Vagina (tissue), 2 donors: Measurements from ENCODE around the gene RPS3A. TPM values are rescaled to one million over a fixed set of nuclear protein-coding genes. Genes with fewer than 3 reads are reported as not detected.
"Not testable (repeated sequence)": the region's sequence is repeated elsewhere in the genome, so short reads cannot be mapped to it uniquely, and the experiment has no call there.

ENCODE experiments used
- DNase-seq, 2 donors: peaks; one replicate each; pipeline ENCODE4 v3.0.0-alpha.2; 2017; ENCODE audit errors: extremely low spot score in 2 of 2
- H3K27ac ChIP-seq: fragments of 200-600 bp; sonication (generic); one replicate; pipeline ENCODE4 v1.5.1; 2019
- H3K27me3 ChIP-seq: fragments of 200-600 bp; sonication (generic); one replicate; pipeline ENCODE4 v1.5.1; 2019
- H3K36me3 ChIP-seq, 2 donors: fragments of 200-600 bp; sonication (generic); one replicate each; pipeline ENCODE4 v1.5.1; 2017 to 2019
- H3K4me1 ChIP-seq: fragments of 200-600 bp; sonication (generic); one replicate; pipeline ENCODE4 v1.5.1; 2019
- H3K4me3 ChIP-seq, 2 donors: fragments of 200-600 bp; sonication (generic); 1 replicate in 1 of 2; 2 replicates in 1 of 2; pipeline ENCODE4 v1.5.1; 2016 to 2019
- H3K9me3 ChIP-seq: fragments of 200-600 bp; sonication (generic); one replicate; pipeline ENCODE4 v1.5.1; 2019
- CTCF ChIP-seq, 3 experiments: fragments of 450-650 bp in 2 of 3; fragments of 200-600 bp in 1 of 3; sonication (generic) in 1 of 3; IDR thresholded peaks; one replicate each; pipeline ENCODE4 v1.5.1; 2017 to 2019; ENCODE audit warnings: antibody characterized with exemption in 3 of 3, mild to moderate bottlenecking in 2 of 3, moderate library complexity in 2 of 3
- POLR2A ChIP-seq, 2 donors: fragments of 450-650 bp; IDR thresholded peaks; one replicate each; pipeline ENCODE4 v1.6.1; 2017; ENCODE audit warnings: antibody characterized with exemption in 2 of 2, mild to moderate bottlenecking in 2 of 2, moderate library complexity in 2 of 2
- POLR2AphosphoS5 ChIP-seq, 2 donors: sonication (generic); formaldehyde crosslinking; IDR thresholded peaks; one replicate each; pipeline ENCODE4 v1.9.0; 2017; ENCODE audit warnings: antibody characterized with exemption in 2 of 2, mild to moderate bottlenecking in 2 of 2, low read depth in 1 of 2; ENCODE audit not compliant: insufficient read depth in 1 of 2
- intact Hi-C: fragments of 100-400 bp; cut with DNase I; formaldehyde crosslinking; loops from one replicate; pipeline ENCODE4 v1.15.1; 2023
- total RNA-seq: library from RNA; depleted of rRNA; stranded (reverse); fragments of >200 nt; gene quantifications from one replicate; pipeline ENCODE4 v1.2.3, GENCODE V29; 2016

The RPS3A gene
- total RNA-seq, 1 donor from 2014 or later, result 2,695 TPM

- H3K4me1 ChIP-seq, result no peaks in the 10 kb centered on the region
- peaks cover 0 to 45% of the 10 kb centered on the region in 2 donors for H3K36me3 ChIP-seq
- intact Hi-C loops, result no loop called here
- H3K27ac ChIP-seq, result no peak overlapping the region
- DNase-seq, result no peak
- no peak for TF ChIP-seq POLR2AphosphoS5 (IDR thresholded peaks at IDR 0.05; ENCODE audit: insufficient read depth in 1 of 2, low read depth in 1 of 2)
- no peak for TF ChIP-seq POLR2A (IDR thresholded peaks at IDR 0.05)
- no peak for TF ChIP-seq CTCF (IDR thresholded peaks at IDR 0.05)
- H3K9me3 ChIP-seq, result no peaks in the 10 kb centered on the region
- H3K4me3 ChIP-seq, result no peak overlapping the region
- H3K27me3 ChIP-seq, result no peaks in the 10 kb centered on the region
Observed at GRCh38 chr4:151133311-151133710, 33.9 kb downstream of the RPS3A start.

DNA sequence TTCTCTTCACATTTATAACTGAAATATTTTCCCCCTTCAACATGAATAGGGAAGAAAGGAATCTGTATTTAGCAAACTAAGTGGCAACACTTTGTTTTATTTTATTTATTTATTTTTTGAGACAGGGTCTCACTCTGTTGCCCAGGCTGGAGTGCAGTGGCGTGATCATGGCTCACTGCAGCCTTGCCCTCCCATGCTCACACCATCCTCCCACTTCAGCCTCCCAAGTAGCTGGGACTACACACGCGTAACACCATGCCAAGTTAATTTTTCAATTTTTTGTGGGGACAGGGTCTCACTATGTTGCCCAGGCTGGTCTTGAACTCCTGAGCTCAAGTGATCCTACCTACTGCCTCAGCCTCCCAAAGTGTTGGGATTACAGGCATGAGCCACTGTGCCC lies 36.6 kb downstream of the RPS3A start:
- H3K27me3 ChIP-seq, DNase-seq, H3K4me1 ChIP-seq, H3K9me3 ChIP-seq, H3K4me3 ChIP-seq, H3K27ac ChIP-seq, intact Hi-C loops: not testable (repeated sequence)
- H3K36me3 ChIP-seq, result peaks cover 0 to 45% of the 10 kb centered on the region in 2 donors

DNA sequence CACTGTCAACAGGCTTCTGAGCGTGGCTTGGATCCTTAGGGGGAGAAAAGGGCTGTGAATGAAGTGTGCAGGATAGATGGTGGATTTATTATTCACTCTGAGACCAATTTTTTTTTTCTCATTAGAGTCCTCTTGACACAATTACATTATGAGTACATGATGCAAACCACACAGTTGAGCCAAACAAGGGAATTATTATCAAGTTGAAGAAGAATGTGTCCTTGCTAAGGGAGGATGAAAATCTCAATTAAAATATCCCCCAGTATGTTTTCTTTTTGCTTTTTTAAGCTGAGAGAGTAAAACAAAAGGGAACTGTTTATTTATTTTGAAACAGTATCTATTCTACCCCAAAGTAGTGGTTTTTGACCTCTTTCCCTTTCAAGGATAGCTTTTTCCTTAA lies 40.4 kb downstream of the RPS3A start:
- Histone ChIP-seq H3K4me1 (no peaks in the 10 kb centered on the region), H3K4me3 (no peak overlapping the region), H3K27me3 (no peaks in the 10 kb centered on the region), H3K9me3 (no peaks in the 10 kb centered on the region), H3K36me3 (peaks cover 0 to 42% of the 10 kb centered on the region in 2 donors), H3K27ac (no peak overlapping the region)
- TF ChIP-seq CTCF (IDR thresholded peaks at IDR 0.05) (no peak), POLR2A (IDR thresholded peaks at IDR 0.05) (no peak), POLR2AphosphoS5 (IDR thresholded peaks at IDR 0.05; ENCODE audit: insufficient read depth in 1 of 2, low read depth in 1 of 2) (no peak)
- intact Hi-C loops, result no loop called here
- DNase-seq, result no peak

GRCh38 chr4:151142758-151143157 lies 43.3 kb downstream of the RPS3A start:
- Histone ChIP-seq H3K27me3 (no peaks in the 10 kb centered on the region), H3K4me3 (no peak overlapping the region), H3K27ac (no peak overlapping the region), H3K36me3 (peaks cover 0 to 46% of the 10 kb centered on the region in 2 donors), H3K4me1 (no peaks in the 10 kb centered on the region), H3K9me3 (no peaks in the 10 kb centered on the region)
- DNase-seq, result no peak
- intact Hi-C loops, result no loop called here
- TF ChIP-seq CTCF (IDR thresholded peaks at IDR 0.05) (no peak), POLR2AphosphoS5 (IDR thresholded peaks at IDR 0.05; ENCODE audit: insufficient read depth in 1 of 2, low read depth in 1 of 2) (no peak), POLR2A (IDR thresholded peaks at IDR 0.05) (no peak)

DNA sequence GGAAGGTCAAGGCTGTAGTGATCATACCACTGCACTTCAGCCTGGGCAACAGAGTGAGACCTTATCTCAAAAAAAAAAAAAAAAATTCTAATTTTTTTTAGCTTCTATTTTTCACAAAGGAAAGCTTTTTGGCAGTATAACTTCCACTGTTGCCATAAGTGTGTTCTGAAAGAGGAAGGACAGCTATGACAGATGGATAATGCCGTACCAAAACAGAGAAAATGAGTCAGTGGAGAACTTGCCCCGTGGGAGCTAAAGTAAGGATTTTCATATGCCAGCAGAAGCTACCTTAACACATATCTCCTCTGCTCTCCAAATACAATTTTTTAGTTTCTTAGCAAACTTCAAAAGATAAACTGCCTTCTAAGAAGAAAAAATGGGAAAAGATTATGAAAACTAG lies 43.7 kb downstream of the RPS3A start:
- no peak for DNase-seq
- intact Hi-C loops, result no loop called here
- H3K27ac ChIP-seq, result no peak overlapping the region
- no peaks in the 10 kb centered on the region for H3K9me3 ChIP-seq
- no peaks in the 10 kb centered on the region for H3K4me1 ChIP-seq
- no peak overlapping the region for H3K4me3 ChIP-seq
- TF ChIP-seq CTCF (IDR thresholded peaks at IDR 0.05), result no peak
- TF ChIP-seq POLR2AphosphoS5 (IDR thresholded peaks at IDR 0.05; ENCODE audit: insufficient read depth in 1 of 2, low read depth in 1 of 2), result no peak
- TF ChIP-seq POLR2A (IDR thresholded peaks at IDR 0.05), result no peak
- H3K27me3 ChIP-seq, result no peaks in the 10 kb centered on the region
- H3K36me3 ChIP-seq, result peaks cover 0 to 47% of the 10 kb centered on the region in 2 donors

DNA sequence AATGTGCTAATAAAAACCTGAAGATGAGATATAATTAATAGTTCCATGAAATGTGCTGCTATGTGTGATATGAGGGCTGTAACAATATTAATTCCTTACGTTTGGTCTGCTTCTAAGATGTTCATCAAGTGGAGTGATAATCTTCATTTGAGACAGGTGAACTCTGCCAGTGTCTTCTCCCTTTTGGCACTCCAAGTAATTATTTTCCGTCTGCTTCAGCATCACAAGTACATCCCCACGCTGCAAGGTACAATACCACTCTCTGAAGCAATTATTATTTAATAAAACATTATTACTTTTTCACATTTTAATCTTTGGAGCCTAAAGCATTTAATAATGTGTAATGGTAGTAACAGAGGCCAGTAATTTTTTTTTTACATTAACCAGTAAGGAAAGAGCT lies 44.4 kb downstream of the RPS3A start:
- H3K4me3 ChIP-seq, result no peak overlapping the region
- no peak for DNase-seq
- H3K9me3 ChIP-seq, result no peaks in the 10 kb centered on the region
- H3K27ac ChIP-seq, result no peak overlapping the region
- TF ChIP-seq CTCF (IDR thresholded peaks at IDR 0.05) (no peak), POLR2A (IDR thresholded peaks at IDR 0.05) (no peak), POLR2AphosphoS5 (IDR thresholded peaks at IDR 0.05; ENCODE audit: insufficient read depth in 1 of 2, low read depth in 1 of 2) (no peak)
- intact Hi-C loops, result no loop called here
- H3K27me3 ChIP-seq, result no peaks in the 10 kb centered on the region
- H3K36me3 ChIP-seq, result peaks cover 0 to 53% of the 10 kb centered on the region in 2 donors
- no peaks in the 10 kb centered on the region for H3K4me1 ChIP-seq
